Right renal cortex interstitium (tissue), 3 donors: ENCODE data around the gene ZNF775. TPM values are rescaled to one million over a fixed set of nuclear protein-coding genes. Genes with fewer than 3 reads are reported as not detected.
"Not testable (repeated sequence)": the region's sequence is repeated elsewhere in the genome, so short reads cannot be mapped to it uniquely, and the experiment has no call there.

ENCODE experiments used
- DNase-seq, 3 donors: peaks; one replicate each; pipeline ENCODE4 v3.0.0-alpha.2; 2013; ENCODE audit warnings: low read depth in 3 of 3, low spot score in 2 of 3
- polyA plus RNA-seq, 3 donors: library from polyadenylated mRNA; unstranded; fragments of 120-200 nt; gene quantifications; one replicate each; pipeline ENCODE4 v1.2.1, GENCODE V29; 2013; ENCODE audit not compliant: insufficient read length in 3 of 3

ZNF775 gene
- polyA plus RNA-seq, 3 donors = 3.6 to 4.1 (median 4.1) TPM

- no peak for DNase-seq
These were observed 1.3 kb downstream of the ZNF775 start for GRCh38 chr7:150380463-150380862.

GRCh38 chr7:150381096-150381495 lies 2.0 kb downstream of the ZNF775 start:
- no peak for DNase-seq

- no peak for DNase-seq
These were observed 2.6 kb downstream of the ZNF775 start for GRCh38 chr7:150381785-150382122.

GRCh38 chr7:150382123-150382843 lies 3.2 kb downstream of the ZNF775 start:
- no peak for DNase-seq

- DNase-seq = no peak
These were observed 3.7 kb downstream of the ZNF775 start for GRCh38 chr7:150382844-150383225.

GRCh38 chr7:150383710-150384397 lies 4.7 kb downstream of the ZNF775 start:
- DNase-seq = no peak

GRCh38 chr7:150384406-150385301 lies 5.5 kb downstream of the ZNF775 start:
- DNase-seq = no peak

- no peak for DNase-seq
These were observed 6.2 kb downstream of the ZNF775 start for GRCh38 chr7:150385302-150385723.

- DNase-seq = not testable (repeated sequence)
These were observed 6.8 kb downstream of the ZNF775 start for GRCh38 chr7:150385884-150386283.

GRCh38 chr7:150388306-150388705 lies 9.2 kb downstream of the ZNF775 start:
- DNase-seq = no peak

GRCh38 chr7:150388709-150389531 lies 9.8 kb downstream of the ZNF775 start:
- no peak for DNase-seq

GRCh38 chr7:150389532-150389816 lies 10.3 kb downstream of the ZNF775 start:
- no peak for DNase-seq

- no peak for DNase-seq
These were observed 11.1 kb downstream of the ZNF775 start for GRCh38 chr7:150390205-150390604.

- DNase-seq = no peak
These were observed 14.2 kb downstream of the ZNF775 start for GRCh38 chr7:150393325-150393724.

- DNase-seq = no peak
These were observed 17.3 kb downstream of the ZNF775 start for GRCh38 chr7:150396426-150396825.

GRCh38 chr7:150396851-150397260 lies 17.7 kb downstream of the ZNF775 start:
- DNase-seq = no peak

GRCh38 chr7:150397346-150398107 lies 18.4 kb downstream of the ZNF775 start:
- no peak for DNase-seq

- DNase-seq = no peak
These were observed 19.2 kb downstream of the ZNF775 start for GRCh38 chr7:150398108-150398964.

- no peak for DNase-seq
These were observed 19.8 kb downstream of the ZNF775 start for GRCh38 chr7:150398965-150399320.
